Right lobe of liver (tissue), 6 donors: ENCODE measurements around the gene ZSWIM5. TPM values are rescaled to one million over a fixed set of nuclear protein-coding genes. Genes with fewer than 3 reads are reported as not detected.
"Not testable (repeated sequence)": the region's sequence is repeated elsewhere in the genome, so short reads cannot be mapped to it uniquely, and the experiment has no call there.

ENCODE experiments used
- ATAC-seq, 4 donors: fragments of 200-7000 bp; cut with Tn5 transposase; one replicate each; pipeline ENCODE4 v1.9.1; 2020; ENCODE audit warnings: mild to moderate bottlenecking in 4 of 4, moderate library complexity in 4 of 4
- DNase-seq, 3 donors: peaks; one replicate each; pipeline ENCODE4 v3.0.0-alpha.2; 2020
- H3K27ac ChIP-seq, 3 donors: fragments of 200-600 bp; one replicate each; pipeline ENCODE4 v1.8.0; 2022
- H3K27me3 ChIP-seq, 2 donors: fragments of 200-600 bp; one replicate each; pipeline ENCODE4 v1.8.0; 2022
- H3K36me3 ChIP-seq, 4 donors: fragments of 200-600 bp; sonication (generic) in 1 of 4; one replicate each; pipeline versions ENCODE4 v1.5.1 to v1.8.0; 2017 to 2022; ENCODE audit warnings: control low read depth in 1 of 4
- H3K4me1 ChIP-seq, 4 donors: fragments of 200-600 bp; sonication (generic) in 1 of 4; one replicate each; pipeline versions ENCODE4 v1.5.1 to v1.8.0; 2017 to 2022; ENCODE audit warnings: control low read depth in 1 of 4
- H3K4me3 ChIP-seq, 3 donors: fragments of 200-600 bp; one replicate each; pipeline ENCODE4 v1.8.0; 2022
- H3K9me3 ChIP-seq, 4 donors: fragments of 200-600 bp; sonication (generic) in 1 of 4; one replicate each; pipeline versions ENCODE4 v1.5.1 to v1.8.0; 2017 to 2022; ENCODE audit warnings: control low read depth in 1 of 4
- CTCF ChIP-seq, 4 donors: fragments of 200-600 bp in 3 of 4; fragments of 450-650 bp in 1 of 4; IDR thresholded peaks; one replicate each; pipeline versions ENCODE4 v1.5.1 to v1.8.0; 2016 to 2022; ENCODE audit warnings: antibody characterized with exemption in 4 of 4, mild to moderate bottlenecking in 2 of 4
- POLR2A ChIP-seq: fragments of 450-650 bp; IDR thresholded peaks from one replicate; pipeline ENCODE4 v1.6.1; 2017; ENCODE audit warnings: antibody characterized with exemption, mild to moderate bottlenecking
- WGBS: methylation state at CpG from one replicate; pipeline ENCODE4 v1.1.6; 2018; ENCODE audit warnings: low coverage, low lambda C conversion rate; ENCODE audit not compliant: insufficient coverage; ENCODE audit errors: missing lambda C conversion rate; 5-methylcytosine and 5-hydroxymethylcytosine counted together
- intact Hi-C, 2 donors: fragments of 100-400 bp; cut with DNase I; formaldehyde crosslinking; loops; one replicate each; pipeline versions ENCODE4 v1.11.2 to v1.14.1; 2022
- total RNA-seq, 6 experiments: library from RNA; depleted of rRNA in 2 of 6; stranded (reverse); fragments of >200 nt in 2 of 6; fragmentation: NEBNext Ultra II Directional in 3 of 6; extraction: Animal tissue kit (Norgen Biotek cat#: 25700) in 3 of 6; gene quantifications; one replicate each; pipeline versions ENCODE4 v1.1.0 to v1.2.4, GENCODE V29; 2016 to 2023
- donor health status: DM: no; HTN: yes; CAD: no.
- donor health status: DM: no; HTN: no; CAD: no.
- donor health status: DM: no; HTN: no; CAD: no.
- donor health status: DM: no; HTN: yes; CAD: no.
- donor health status: DM: no; HTN: yes; CAD: no.

The ZSWIM5 gene
- total RNA-seq, 6 experiments from 2014 or later, result 0.18 to 0.46 (median 0.31) TPM

GRCh38 chr1:45097944-45098343 is 108.5 kb downstream of the ZSWIM5 start:
- H3K4me3 ChIP-seq, result no peak overlapping the region
- H3K27ac ChIP-seq, result no peak overlapping the region
- DNase-seq, result no peak
- ATAC-seq, result no peak
- no peaks in the 10 kb centered on the region for H3K4me1 ChIP-seq
- TF ChIP-seq POLR2A (no peak), CTCF (IDR thresholded peaks at IDR 0.05) (no peak)
- no peaks in the 10 kb centered on the region for H3K36me3 ChIP-seq
- no peaks in the 10 kb centered on the region for H3K27me3 ChIP-seq
- no CpG with 5 or more reads among the region's 1 CpG for WGBS
- no peaks in the 10 kb centered on the region for H3K9me3 ChIP-seq
- intact Hi-C loops, result no loop called here

GRCh38 chr1:45097079-45097478 is 109.3 kb downstream of the ZSWIM5 start:
- intact Hi-C loops, result no loop called here
- Histone ChIP-seq H3K27ac (no peak overlapping the region), H3K27me3 (no peaks in the 10 kb centered on the region), H3K36me3 (no peaks in the 10 kb centered on the region), H3K4me3 (no peak overlapping the region), H3K4me1 (no peaks in the 10 kb centered on the region), H3K9me3 (no peaks in the 10 kb centered on the region)
- WGBS, result 82% methylated on average over 2 of the region's 2 CpGs
- TF ChIP-seq CTCF (IDR thresholded peaks at IDR 0.05) (no peak), POLR2A (no peak)
- ATAC-seq (no peak), DNase-seq (no peak)

GRCh38 chr1:45095450-45095849 is 111.0 kb downstream of the ZSWIM5 start:
- H3K4me1 ChIP-seq, result no peaks in the 10 kb centered on the region
- TF ChIP-seq CTCF (IDR thresholded peaks at IDR 0.05), result no peak
- TF ChIP-seq POLR2A, result no peak
- no peak for ATAC-seq
- H3K4me3 ChIP-seq, result no peak overlapping the region
- no peaks in the 10 kb centered on the region for H3K9me3 ChIP-seq
- H3K27me3 ChIP-seq, result no peaks in the 10 kb centered on the region
- no peak for DNase-seq
- WGBS, result 66% methylated on average over 2 of the region's 2 CpGs
- no peak overlapping the region for H3K27ac ChIP-seq
- H3K36me3 ChIP-seq, result no peaks in the 10 kb centered on the region
- intact Hi-C loops, result no loop called here

GRCh38 chr1:45094371-45094770 is 112.0 kb downstream of the ZSWIM5 start:
- not testable (repeated sequence) for H3K27me3 ChIP-seq

GRCh38 chr1:45093334-45093733 is 113.1 kb downstream of the ZSWIM5 start:
- no peaks in the 10 kb centered on the region for H3K27me3 ChIP-seq
- no peaks in the 10 kb centered on the region for H3K4me1 ChIP-seq
- intact Hi-C loops, result no loop called here
- no peak for DNase-seq
- H3K27ac ChIP-seq, result no peak overlapping the region
- no peaks in the 10 kb centered on the region for H3K9me3 ChIP-seq
- no peaks in the 10 kb centered on the region for H3K36me3 ChIP-seq
- no peak for ATAC-seq
- H3K4me3 ChIP-seq, result no peak overlapping the region
- no peak for TF ChIP-seq POLR2A
- TF ChIP-seq CTCF (IDR thresholded peaks at IDR 0.05), result no peak

More at GRCh38 chr1:45094371-45094770, 112.0 kb downstream of the ZSWIM5 start:
- intact Hi-C loops, ATAC-seq, DNase-seq, H3K9me3 ChIP-seq, H3K27ac ChIP-seq, H3K4me1 ChIP-seq, H3K36me3 ChIP-seq, H3K4me3 ChIP-seq: not testable (repeated sequence)
- WGBS, result 97% methylated on average over 3 of the region's 4 CpGs
